Pancreas (tissue), 10 donors: ENCODE measurements around the gene COMMD3. TPM values are rescaled to one million over a fixed set of nuclear protein-coding genes. Genes with fewer than 3 reads are reported as not detected.
A peak's percentile ranks its signal among the peaks of the same experiment; 100 is the strongest.

ENCODE experiments used
- ATAC-seq, 4 donors: fragments of 200-7000 bp; cut with Tn5 transposase; one replicate each; pipeline versions ENCODE4 v1.8.0 to v1.9.1; 2020; ENCODE audit warnings: mild to moderate bottlenecking in 4 of 4, moderate library complexity in 4 of 4
- DNase-seq, 6 donors: peaks; one replicate each; pipeline ENCODE4 v3.0.0-alpha.2; 2020
- FAIRE-seq: peaks from 2 replicates; lab custom pipeline; 2012; peaks lifted over from hg19 to GRCh38; lab: Jason Lieb, UNC
- H3K27ac ChIP-seq, 4 donors: fragments of 200-600 bp; sonication (generic); 1 replicate in 3 of 4; 2 replicates in 1 of 4; pipeline versions ENCODE4 v1.5.0 to v1.8.0; 2020
- H3K27me3 ChIP-seq, 4 donors: fragments of 200-600 bp; one replicate each; pipeline ENCODE4 v1.8.0; 2021
- H3K36me3 ChIP-seq, 3 donors: fragments of 200-600 bp; sonication (generic) in 1 of 3; one replicate each; pipeline versions ENCODE4 v1.5.0 to v1.8.0; 2020 to 2021
- H3K4me1 ChIP-seq, 3 donors: fragments of 200-600 bp; one replicate each; pipeline ENCODE4 v1.8.0; 2021
- H3K4me3 ChIP-seq, 4 donors: fragments of 200-600 bp; sonication (generic) in 2 of 4; one replicate each; pipeline versions ENCODE4 v1.5.0 to v1.8.0; 2020 to 2021
- H3K9me3 ChIP-seq, 4 donors: fragments of 200-600 bp; one replicate each; pipeline ENCODE4 v1.8.0; 2021
- WGBS, 2 donors: extraction: QIAGEN DNeasy Blood & Tissue Kit; methylation state at CpG; one replicate each; pipeline ENCODE4 v1.1.7; 2013; 5-methylcytosine and 5-hydroxymethylcytosine counted together
- intact Hi-C, 3 donors: fragments of 100-400 bp; cut with DNase I; formaldehyde crosslinking; loops; one replicate each; pipeline versions ENCODE4 v1.11.1 to v1.14.2; 2022
- polyA plus RNA-seq, 2 donors: library from polyadenylated mRNA; stranded (reverse); fragments of 200-250 nt; gene quantifications; one replicate each; pipeline ENCODE4 v1.2.3, GENCODE V29; 2013
- total RNA-seq, 6 donors: library from RNA; stranded (reverse); fragmentation: NEBNext Ultra II Directional in 4 of 6; extraction: Animal tissue kit (Norgen Biotek cat#: 25700) in 4 of 6; gene quantifications; one replicate each; pipeline versions ENCODE4 v1.2.1 to v1.2.4, GENCODE V29; 2021 to 2023
- TF ChIP-seq, protein P1 (sequence below), 4 donors: fragments of 200-600 bp; sonication (generic) in 3 of 4; IDR thresholded peaks; one replicate each; pipeline versions ENCODE4 v1.5.0 to v1.8.0; 2021; ENCODE audit warnings: antibody characterized with exemption in 4 of 4
- donor health status: healthy with polysubstance abuse.
- donor health status: DM: no; HTN: no; CAD: no; lungs with moderate emphysema.
- donor health status: DM: no; HTN: no; CAD: no.
- donor health status: control.
- donor health status: control.
- donor health status: Bipolar disorder and iron deficiency.
- donor health status: DM: yes; HTN: yes; CAD: no.
- donor health status: DM: no; HTN: no; CAD: no.
- donor health status: DM: no; HTN: no; CAD: no.
- donor health status: DM: yes; HTN: yes; CAD: no.

Gene COMMD3
- total and polyA plus RNA-seq, 8 donors, result 27.9 to 60.4 (median 38.7) TPM

- Histone ChIP-seq H3K4me3 (peak overlapping the region; percentile 73 to 90 (median 82)), H3K4me1 (peaks cover 0 to 21% (median 4%) of the 10 kb centered on the region in 3 donors), H3K9me3 (no peaks in the 10 kb centered on the region), H3K27ac (peak overlapping the region; percentile 92 to 98 (median 94)), H3K27me3 (peaks cover 4 to 78% (median 51%) of the 10 kb centered on the region in 4 donors), H3K36me3 (no peaks in the 10 kb centered on the region)
- DNase-seq (no peak), ATAC-seq (peak in 1 of 4 donors; percentile 1), FAIRE-seq (peak; percentile 17)
- TF ChIP-seq, protein P1, sequence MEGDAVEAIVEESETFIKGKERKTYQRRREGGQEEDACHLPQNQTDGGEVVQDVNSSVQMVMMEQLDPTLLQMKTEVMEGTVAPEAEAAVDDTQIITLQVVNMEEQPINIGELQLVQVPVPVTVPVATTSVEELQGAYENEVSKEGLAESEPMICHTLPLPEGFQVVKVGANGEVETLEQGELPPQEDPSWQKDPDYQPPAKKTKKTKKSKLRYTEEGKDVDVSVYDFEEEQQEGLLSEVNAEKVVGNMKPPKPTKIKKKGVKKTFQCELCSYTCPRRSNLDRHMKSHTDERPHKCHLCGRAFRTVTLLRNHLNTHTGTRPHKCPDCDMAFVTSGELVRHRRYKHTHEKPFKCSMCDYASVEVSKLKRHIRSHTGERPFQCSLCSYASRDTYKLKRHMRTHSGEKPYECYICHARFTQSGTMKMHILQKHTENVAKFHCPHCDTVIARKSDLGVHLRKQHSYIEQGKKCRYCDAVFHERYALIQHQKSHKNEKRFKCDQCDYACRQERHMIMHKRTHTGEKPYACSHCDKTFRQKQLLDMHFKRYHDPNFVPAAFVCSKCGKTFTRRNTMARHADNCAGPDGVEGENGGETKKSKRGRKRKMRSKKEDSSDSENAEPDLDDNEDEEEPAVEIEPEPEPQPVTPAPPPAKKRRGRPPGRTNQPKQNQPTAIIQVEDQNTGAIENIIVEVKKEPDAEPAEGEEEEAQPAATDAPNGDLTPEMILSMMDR (IDR thresholded peaks at IDR 0.05), result no peak
- WGBS, 2 donors, result 0 to 2% methylated on average over 13 of the region's 13 CpGs
- intact Hi-C loops, result no loop called here
Observed at GRCh38 chr10:22339761-22340328, 23.7 kb downstream of the COMMD3 start.

- intact Hi-C loops, result no loop called here
- TF ChIP-seq, protein P1 (IDR thresholded peaks at IDR 0.05), result no peak
- no peaks in the 10 kb centered on the region for H3K9me3 ChIP-seq
- peaks cover 0 to 20% (median 4%) of the 10 kb centered on the region in 3 donors for H3K4me1 ChIP-seq
- peak; percentile 78 to 83 (median 81) for ATAC-seq
- no peak for FAIRE-seq
- H3K27ac ChIP-seq, result peak overlapping the region; percentile 92 to 98 (median 94)
- peak overlapping the region; percentile 73 to 90 (median 82) for H3K4me3 ChIP-seq
- peak; percentile 57 to 87 (median 72) for DNase-seq
- peaks cover 4 to 79% (median 55%) of the 10 kb centered on the region in 4 donors for H3K27me3 ChIP-seq
- WGBS, 2 donors, result 1% methylated on average over 54 to 98 of the region's 98 CpGs
- no peaks in the 10 kb centered on the region for H3K36me3 ChIP-seq
Observed at GRCh38 chr10:22340329-22341189, 24.4 kb downstream of the COMMD3 start.

GRCh38 chr10:22341190-22341925, 25.2 kb downstream of the COMMD3 start:
- H3K27ac ChIP-seq, result peak overlapping the region; percentile 92 to 98 (median 94)
- peaks cover 0 to 12% (median 4%) of the 10 kb centered on the region in 3 donors for H3K4me1 ChIP-seq
- H3K36me3 ChIP-seq, result no peaks in the 10 kb centered on the region
- peak overlapping the region; percentile 73 to 90 (median 82) for H3K4me3 ChIP-seq
- no peak for FAIRE-seq
- intact Hi-C loops, result no loop called here
- DNase-seq, result peak in 2 of 6 donors; percentile 75 to 87
- no peaks in the 10 kb centered on the region for H3K9me3 ChIP-seq
- H3K27me3 ChIP-seq, result peaks cover 4 to 75% (median 56%) of the 10 kb centered on the region in 4 donors
- WGBS, 2 donors, result 3 to 5% methylated on average over 40 of the region's 40 CpGs
- ATAC-seq, result peak; percentile 27 to 51 (median 46)
- TF ChIP-seq, protein P1 (IDR thresholded peaks at IDR 0.05), result no peak

- Histone ChIP-seq H3K9me3 (no peaks in the 10 kb centered on the region), H3K27ac (no peak overlapping the region), H3K27me3 (peaks cover 4 to 75% (median 55%) of the 10 kb centered on the region in 4 donors), H3K4me1 (peaks cover 0 to 11% (median 4%) of the 10 kb centered on the region in 3 donors), H3K4me3 (no peak overlapping the region), H3K36me3 (no peaks in the 10 kb centered on the region)
- intact Hi-C loops, result no loop called here
- WGBS, 2 donors, result 57 to 63% methylated on average over 3 of the region's 3 CpGs
- DNase-seq, result no peak
- ATAC-seq, result no peak
- TF ChIP-seq, protein P1 (IDR thresholded peaks at IDR 0.05), result no peak
- FAIRE-seq, result no peak
Observed at GRCh38 chr10:22341926-22342196, 25.7 kb downstream of the COMMD3 start.
